OCI-LY1 (cell line): Measurements from ENCODE around the gene CACNA1B.

Experiments used
- H2AFZ ChIP-seq: fragments of 200-600 bp; sonication (generic), shearing (Covaris generic); 2 replicates; pipeline ENCODE4 v1.6.0; 2014; ENCODE audit warnings: antibody characterized with exemption, mild to moderate bottlenecking, low read length
- H3F3A ChIP-seq: fragments of 200-600 bp; sonication (generic), shearing (Covaris generic); 2 replicates; pipeline ENCODE4 v1.6.0; 2014; ENCODE audit warnings: mild to moderate bottlenecking, antibody characterized with exemption, low read length, moderate library complexity; ENCODE audit not compliant: insufficient read depth
- H3K27ac ChIP-seq: fragments of 200-600 bp; sonication (generic); 2 replicates; pipeline ENCODE4 v1.5.1; 2014; ENCODE audit warnings: low read length, mixed run types, mild to moderate bottlenecking, low read depth; ENCODE audit not compliant: poor library complexity, severe bottlenecking
- H3K27me3 ChIP-seq: fragments of 200-600 bp; sonication (generic); 2 replicates; pipeline ENCODE4 v1.6.0; 2014; ENCODE audit warnings: antibody characterized with exemption, mild to moderate bottlenecking, low read length, moderate library complexity; ENCODE audit not compliant: insufficient read depth
- H3K36me3 ChIP-seq: fragments of 200-600 bp; sonication (generic); 2 replicates; pipeline ENCODE4 v1.6.1; 2014; ENCODE audit warnings: mild to moderate bottlenecking, antibody characterized with exemption, low read length, moderate library complexity, mixed read lengths; ENCODE audit not compliant: insufficient read depth
- H3K4me1 ChIP-seq: fragments of 200-600 bp; sonication (generic); 2 replicates; pipeline ENCODE4 v1.5.1; 2014; ENCODE audit warnings: mild to moderate bottlenecking, low read length, moderate library complexity; ENCODE audit not compliant: insufficient read depth, severe bottlenecking
- H3K4me2 ChIP-seq: fragments of 200-600 bp; sonication (generic), shearing (Covaris generic); 2 replicates; pipeline ENCODE4 v1.6.1; 2014; ENCODE audit warnings: low read length
- H3K4me3 ChIP-seq: fragments of 200-600 bp; sonication (generic); 2 replicates; pipeline ENCODE4 v1.5.1; 2014; ENCODE audit warnings: low read length, low read depth, mild to moderate bottlenecking, mixed read lengths; ENCODE audit not compliant: poor library complexity, severe bottlenecking
- H3K79me2 ChIP-seq: fragments of 200-600 bp; shearing (Covaris generic); 2 replicates; pipeline ENCODE4 v1.6.1; 2016; ENCODE audit warnings: mixed run types, low read length, mixed read lengths; ENCODE audit not compliant: insufficient read depth
- H3K9ac ChIP-seq: fragments of 200-600 bp; sonication (generic), shearing (Covaris generic); 2 replicates; pipeline ENCODE4 v1.6.1; 2014; ENCODE audit warnings: mild to moderate bottlenecking, low read length, mixed read lengths
- H3K9me2 ChIP-seq: fragments of 200-600 bp; sonication (generic), shearing (Covaris generic); 2 replicates; pipeline ENCODE4 v1.6.1; 2014; ENCODE audit warnings: low read depth, mild to moderate bottlenecking, low read length, mixed read lengths
- H3K9me3 ChIP-seq: fragments of 200-600 bp; shearing (Covaris generic); 2 replicates; pipeline ENCODE4 v1.6.1; 2014; ENCODE audit warnings: low read length, mixed read lengths
- H4K20me1 ChIP-seq: fragments of 200-600 bp; sonication (generic), shearing (Covaris generic); 2 replicates; pipeline ENCODE4 v1.6.0; 2016; ENCODE audit warnings: mild to moderate bottlenecking, low read length; ENCODE audit not compliant: insufficient read depth
- EZH2 ChIP-seq: fragments of 200-600 bp; sonication (generic), shearing (Covaris generic); IDR thresholded peaks from 2 replicates; pipeline ENCODE4 v1.8.0; 2017; ENCODE audit warnings: borderline replicate concordance, mixed run types, mild to moderate bottlenecking, antibody characterized with exemption, low read length, moderate library complexity, mixed read lengths
- TF ChIP-seq, protein P1 (sequence below): fragments of 200-600 bp; sonication (generic), shearing (Covaris generic); IDR thresholded peaks from 2 replicates; pipeline ENCODE4 v1.5.1; 2017; ENCODE audit warnings: mild to moderate bottlenecking, antibody characterized with exemption, low read length, moderate library complexity, mixed read lengths

Gene CACNA1B

DNA sequence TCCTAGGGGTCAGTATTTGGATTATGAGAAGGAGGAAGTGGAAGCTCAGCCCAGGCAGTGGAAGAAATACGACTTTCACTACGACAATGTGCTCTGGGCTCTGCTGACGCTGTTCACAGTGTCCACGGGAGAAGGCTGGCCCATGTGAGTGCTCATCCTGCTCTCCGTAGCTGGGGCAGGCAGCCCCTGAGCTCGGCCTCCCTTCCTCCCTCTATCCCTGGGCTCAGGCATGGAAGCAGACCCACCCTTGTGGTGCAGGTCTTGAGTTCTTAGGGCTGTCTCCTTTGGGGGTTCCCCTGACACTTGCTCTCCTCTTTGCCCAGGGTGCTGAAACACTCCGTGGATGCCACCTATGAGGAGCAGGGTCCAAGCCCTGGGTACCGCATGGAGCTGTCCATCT lies 180.1 kb downstream of the CACNA1B start:
- H3K9me2 ChIP-seq: no peaks in the 10 kb centered on the region
- H2AFZ ChIP-seq: no peak overlapping the region
- no peaks in the 10 kb centered on the region for H3K36me3 ChIP-seq
- no peaks in the 10 kb centered on the region for H3K9me3 ChIP-seq
- no peaks in the 10 kb centered on the region for H3F3A ChIP-seq
- H3K27ac ChIP-seq: no peak overlapping the region
- H3K27me3 ChIP-seq: 0 out of 2 replicates have a peak, but pooled peaks cover 4% of the 10 kb centered on the region
- no peak for TF ChIP-seq EZH2
- TF ChIP-seq, protein P1, sequence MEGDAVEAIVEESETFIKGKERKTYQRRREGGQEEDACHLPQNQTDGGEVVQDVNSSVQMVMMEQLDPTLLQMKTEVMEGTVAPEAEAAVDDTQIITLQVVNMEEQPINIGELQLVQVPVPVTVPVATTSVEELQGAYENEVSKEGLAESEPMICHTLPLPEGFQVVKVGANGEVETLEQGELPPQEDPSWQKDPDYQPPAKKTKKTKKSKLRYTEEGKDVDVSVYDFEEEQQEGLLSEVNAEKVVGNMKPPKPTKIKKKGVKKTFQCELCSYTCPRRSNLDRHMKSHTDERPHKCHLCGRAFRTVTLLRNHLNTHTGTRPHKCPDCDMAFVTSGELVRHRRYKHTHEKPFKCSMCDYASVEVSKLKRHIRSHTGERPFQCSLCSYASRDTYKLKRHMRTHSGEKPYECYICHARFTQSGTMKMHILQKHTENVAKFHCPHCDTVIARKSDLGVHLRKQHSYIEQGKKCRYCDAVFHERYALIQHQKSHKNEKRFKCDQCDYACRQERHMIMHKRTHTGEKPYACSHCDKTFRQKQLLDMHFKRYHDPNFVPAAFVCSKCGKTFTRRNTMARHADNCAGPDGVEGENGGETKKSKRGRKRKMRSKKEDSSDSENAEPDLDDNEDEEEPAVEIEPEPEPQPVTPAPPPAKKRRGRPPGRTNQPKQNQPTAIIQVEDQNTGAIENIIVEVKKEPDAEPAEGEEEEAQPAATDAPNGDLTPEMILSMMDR: no peak
- H3K4me1 ChIP-seq: no peaks in the 10 kb centered on the region
- no peaks in the 10 kb centered on the region for H4K20me1 ChIP-seq
- H3K4me2 ChIP-seq: no peak overlapping the region
- no peak overlapping the region for H3K4me3 ChIP-seq
- no peaks in the 10 kb centered on the region for H3K79me2 ChIP-seq
- H3K9ac ChIP-seq: no peak overlapping the region

DNA sequence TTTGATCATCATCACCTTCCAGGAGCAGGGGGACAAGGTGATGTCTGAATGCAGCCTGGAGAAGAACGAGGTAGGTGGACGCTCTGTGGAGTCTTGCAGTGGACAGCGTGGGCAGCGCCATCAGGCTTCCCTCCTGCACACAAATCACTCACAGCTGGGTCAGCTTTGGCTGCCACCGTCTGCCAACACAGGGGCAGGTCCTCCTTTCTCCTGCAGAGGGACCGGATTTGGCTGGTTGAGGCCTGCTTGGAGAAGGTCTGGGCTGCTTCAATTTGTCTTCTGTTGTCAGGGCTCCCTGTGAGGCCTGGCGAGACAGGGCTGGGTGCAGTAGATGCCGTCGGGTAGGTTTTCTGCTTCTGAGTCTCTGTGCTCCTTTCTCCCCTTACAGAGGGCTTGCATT lies 180.6 kb downstream of the CACNA1B start:
- H3K9me3 ChIP-seq: no peaks in the 10 kb centered on the region
- no peaks in the 10 kb centered on the region for H3K79me2 ChIP-seq
- no peaks in the 10 kb centered on the region for H3K4me1 ChIP-seq
- H2AFZ ChIP-seq: no peak overlapping the region
- no peaks in the 10 kb centered on the region for H4K20me1 ChIP-seq
- TF ChIP-seq EZH2: no peak
- TF ChIP-seq, protein P1: no peak
- H3K9me2 ChIP-seq: no peaks in the 10 kb centered on the region
- no peak overlapping the region for H3K9ac ChIP-seq
- H3K27me3 ChIP-seq: 0 out of 2 replicates have a peak, but pooled peaks cover 4% of the 10 kb centered on the region
- no peaks in the 10 kb centered on the region for H3K36me3 ChIP-seq
- H3K4me2 ChIP-seq: no peak overlapping the region
- H3F3A ChIP-seq: no peaks in the 10 kb centered on the region
- no peak overlapping the region for H3K27ac ChIP-seq
- H3K4me3 ChIP-seq: no peak overlapping the region

DNA sequence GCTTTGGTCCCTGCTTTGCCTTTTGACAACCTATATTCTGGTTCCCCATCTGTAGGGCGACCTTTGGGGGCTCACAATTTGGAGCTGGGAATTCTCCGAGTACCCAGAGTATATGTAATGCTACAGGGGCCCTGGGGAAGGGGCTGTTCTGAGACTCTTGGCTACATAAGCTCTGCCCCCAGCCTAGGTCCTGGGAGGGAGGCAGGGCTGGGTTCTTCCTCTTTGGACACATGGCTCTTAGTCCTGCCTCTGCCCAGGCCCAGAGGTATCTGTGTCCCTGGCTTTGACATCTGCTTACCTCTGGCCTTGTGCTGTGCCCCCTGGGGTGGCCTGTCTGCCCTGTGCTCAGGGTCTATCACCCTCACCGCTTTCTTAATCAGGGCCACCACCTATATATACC lies 181.6 kb downstream of the CACNA1B start:
- H4K20me1 ChIP-seq: no peaks in the 10 kb centered on the region
- TF ChIP-seq, protein P1: no peak
- no peak for TF ChIP-seq EZH2
- H2AFZ ChIP-seq: no peak overlapping the region
- no peak overlapping the region for H3K9ac ChIP-seq
- no peaks in the 10 kb centered on the region for H3K4me1 ChIP-seq
- H3K9me2 ChIP-seq: no peaks in the 10 kb centered on the region
- H3K4me2 ChIP-seq: no peak overlapping the region
- no peaks in the 10 kb centered on the region for H3F3A ChIP-seq
- 0 out of 2 replicates have a peak, but pooled peaks cover 4% of the 10 kb centered on the region for H3K27me3 ChIP-seq
- H3K79me2 ChIP-seq: no peaks in the 10 kb centered on the region
- H3K4me3 ChIP-seq: no peak overlapping the region
- no peaks in the 10 kb centered on the region for H3K36me3 ChIP-seq
- H3K9me3 ChIP-seq: no peaks in the 10 kb centered on the region
- no peak overlapping the region for H3K27ac ChIP-seq
